T-helper 1 cell (primary cell): Measurements from ENCODE around the gene LRRC8A.
"Not testable (repeated sequence)": the region's sequence is repeated elsewhere in the genome, so short reads cannot be mapped to it uniquely, and the experiment has no call there.

Experiments used
- DNase-seq, 5 donors: peaks; one replicate each; pipeline ENCODE4 v3.0.0-alpha.2; 2012 to 2020
- total RNA-seq, 4 donors: gene quantifications; one replicate each; lab custom pipeline; 2026; lab: John Stamatoyannopoulos, UW

The LRRC8A gene
- 50.3 to 85.4 (median 69.5) reads per million in 4 donors for total RNA-seq

GRCh38 chr9:128881884-128882676, at the start of gene LRRC8A, which contains the start of gene KYAT1:
Gene LRRC8A, plus strand, starts transcription at chr9:128882133. Its CDS starts 25,032 bp downstream, at chr9:128907165.
Gene KYAT1, minus strand, starts transcription at chr9:128881950. Its CDS starts 36,545 bp downstream, at chr9:128845405.
- peak; percentile 94 to 98 (median 97) for DNase-seq

GRCh38 chr9:128833696-128834095, 48.2 kb upstream of the LRRC8A start:
- no peak for DNase-seq

- DNase-seq, result no peak
Observed at GRCh38 chr9:128835246-128836210, 46.4 kb upstream of the LRRC8A start.

- DNase-seq, result no peak
Observed at GRCh38 chr9:128836509-128837145, 45.3 kb upstream of the LRRC8A start.

- no peak for DNase-seq
Observed at GRCh38 chr9:128838338-128838737, 43.6 kb upstream of the LRRC8A start.

- no peak for DNase-seq
Observed at GRCh38 chr9:128840524-128840923, 41.4 kb upstream of the LRRC8A start.

- no peak for DNase-seq
Observed at GRCh38 chr9:128841694-128842492, 40.0 kb upstream of the LRRC8A start.

GRCh38 chr9:128843171-128843570, 38.8 kb upstream of the LRRC8A start:
- DNase-seq, result not testable (repeated sequence)

GRCh38 chr9:128845186-128845931, 36.6 kb upstream of the LRRC8A start:
- DNase-seq, result no peak

GRCh38 chr9:128846680-128847030, 35.3 kb upstream of the LRRC8A start:
- DNase-seq, result no peak

GRCh38 chr9:128847803-128848202, 34.1 kb upstream of the LRRC8A start:
- no peak for DNase-seq

- not testable (repeated sequence) for DNase-seq
Observed at GRCh38 chr9:128851024-128851423, 30.9 kb upstream of the LRRC8A start.

GRCh38 chr9:128851779-128852600, 29.9 kb upstream of the LRRC8A start:
- DNase-seq, result not testable (repeated sequence)

- DNase-seq, result not testable (repeated sequence)
Observed at GRCh38 chr9:128852646-128853045, 29.3 kb upstream of the LRRC8A start.

GRCh38 chr9:128854454-128854853, 27.5 kb upstream of the LRRC8A start:
- not testable (repeated sequence) for DNase-seq

- DNase-seq, result not testable (repeated sequence)
Observed at GRCh38 chr9:128858476-128858875, 23.5 kb upstream of the LRRC8A start.

- DNase-seq, result no peak
Observed at GRCh38 chr9:128860937-128861336, 21.0 kb upstream of the LRRC8A start.

- no peak for DNase-seq
Observed at GRCh38 chr9:128861501-128861900, 20.4 kb upstream of the LRRC8A start.

- DNase-seq, result no peak
Observed at GRCh38 chr9:128862401-128862851, 19.5 kb upstream of the LRRC8A start.

GRCh38 chr9:128863647-128864046, 18.3 kb upstream of the LRRC8A start:
- DNase-seq, result peak; percentile 62 to 82 (median 75)
